ENCODE results near the gene CCND3. TPM values are rescaled to one million over a fixed set of nuclear protein-coding genes. Genes with fewer than 3 reads are reported as not detected.

The CCND3 gene
- total RNA-seq, 2 donors from 2014 or later = 131 to 170 TPM

DNA sequence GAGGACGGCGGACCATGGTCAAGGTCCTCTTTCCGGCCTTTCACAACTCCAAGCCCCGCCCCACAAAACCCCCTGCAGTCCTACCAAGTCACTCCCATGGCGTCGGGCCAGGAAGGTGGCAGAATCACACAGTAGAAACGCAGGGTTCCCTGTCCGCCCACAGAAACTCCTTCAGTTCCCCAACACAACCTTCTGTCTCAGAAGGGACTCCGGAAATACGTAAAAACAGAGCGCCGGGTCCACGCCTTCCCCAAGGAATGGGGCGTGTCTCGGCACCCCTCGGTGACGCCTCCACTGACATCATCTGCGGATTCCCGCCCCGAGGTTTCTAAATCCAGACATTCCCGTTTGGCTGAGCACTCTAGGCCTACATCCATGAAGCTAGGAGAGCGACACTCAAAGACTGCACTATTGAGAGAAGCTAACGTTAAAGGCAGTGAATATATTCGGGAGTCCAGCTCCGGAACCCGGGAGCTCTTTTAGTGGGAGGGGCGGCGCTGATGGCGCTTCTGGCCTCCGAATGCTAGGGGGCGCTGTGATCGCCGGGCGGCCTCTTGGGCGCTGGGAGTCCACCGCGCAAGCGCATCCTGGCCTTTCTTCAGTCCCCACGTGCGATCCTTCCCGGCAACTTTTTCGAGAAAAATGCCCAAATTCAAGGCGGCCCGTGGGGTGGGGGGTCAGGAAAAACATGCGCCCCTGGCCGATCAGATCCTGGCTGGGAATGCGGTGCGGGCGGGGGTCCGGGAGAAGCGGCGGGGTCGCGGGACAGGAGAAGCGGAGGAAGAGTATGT, 20.5 kb downstream of the CCND3 start, which contains the start of the genes BYSL and MED20:
Gene BYSL (plus strand): TSS at position 579 of the 791 bp plus-strand sequence. CDS start 64 bp downstream, at position 643.
Gene MED20 (minus strand): TSS at position 219 of the 791 bp plus-strand sequence. CDS start 121 bp downstream, at position 98.
- Histone ChIP-seq H3K4me1 (ENCODE audit: control insufficient read depth in 1 of 2, low read depth in 2 of 2) (peaks cover 22 to 43% of the 10 kb centered on the region in 2 donors), H3K9me3 (no peaks in the 10 kb centered on the region), H3K27me3 (replicated peaks; ENCODE audit: insufficient read depth) (no peaks in the 10 kb centered on the region), H3K4me3 (peak within 1 kb of the TSS; percentile 81), H3K27ac (peak within 1 kb of the TSS; percentile 91 to 99), H3K36me3 (no peaks in the 10 kb centered on the region)
- peak; percentile 95 for TF ChIP-seq CTCF (IDR thresholded peaks at IDR 0.05)
- DNase-seq (ENCODE audit: low spot score) = peak; percentile 86
- ATAC-seq (ENCODE audit: insufficient number of reproducible peaks, low FRiP score, low read depth) = peak; percentile 94

GRCh38 chr6:41917528-41917927, 24.1 kb downstream of the CCND3 start:
- TF ChIP-seq CTCF (IDR thresholded peaks at IDR 0.05) = no peak
- Histone ChIP-seq H3K27ac (no peak overlapping the region), H3K4me3 (no peak overlapping the region), H3K4me1 (ENCODE audit: control insufficient read depth in 1 of 2, low read depth in 2 of 2) (peaks cover 16 to 32% of the 10 kb centered on the region in 2 donors), H3K27me3 (replicated peaks; ENCODE audit: insufficient read depth) (no peaks in the 10 kb centered on the region), H3K9me3 (no peaks in the 10 kb centered on the region), H3K36me3 (peaks cover 13% of the 10 kb centered on the region)
- ATAC-seq (ENCODE audit: insufficient number of reproducible peaks, low FRiP score, low read depth) (no peak), DNase-seq (ENCODE audit: low spot score) (no peak)

DNA sequence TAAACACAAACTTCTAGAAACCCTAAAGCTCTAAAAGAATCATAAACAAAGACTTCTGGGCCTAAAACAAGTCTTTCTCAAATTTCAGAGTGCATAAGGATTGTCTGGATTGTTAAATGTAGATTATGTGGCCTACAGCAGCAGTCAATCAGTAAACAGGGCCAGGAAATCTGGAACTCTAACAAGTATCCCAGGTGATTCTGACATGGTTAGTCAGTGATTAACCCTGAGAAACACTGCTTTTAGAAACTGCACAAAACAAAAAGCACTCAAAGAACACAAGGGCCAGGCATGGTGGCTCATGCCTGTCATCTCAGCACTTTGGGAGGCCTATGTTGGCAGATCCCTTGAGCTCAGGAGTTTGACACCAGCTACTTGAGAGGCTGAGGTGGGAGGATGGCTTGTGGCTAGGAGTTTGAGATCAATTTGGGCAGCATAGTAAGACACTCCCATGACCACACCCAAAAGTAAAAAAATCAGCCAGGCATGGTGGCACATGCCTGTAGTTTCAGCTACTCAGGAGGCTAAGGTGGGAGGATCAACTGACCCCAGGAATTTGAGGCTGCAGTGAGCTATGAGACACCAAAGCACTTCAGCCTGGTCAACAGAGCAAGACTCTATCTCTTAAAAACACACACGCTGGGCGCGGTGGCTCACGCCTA, 26.6 kb downstream of the CCND3 start:
- no peak overlapping the region for H3K4me3 ChIP-seq
- ATAC-seq (ENCODE audit: insufficient number of reproducible peaks, low FRiP score, low read depth) (no peak), DNase-seq (ENCODE audit: low spot score) (no peak)
- H3K27ac ChIP-seq = no peak overlapping the region
- no peaks in the 10 kb centered on the region for H3K9me3 ChIP-seq
- H3K27me3 ChIP-seq (replicated peaks; ENCODE audit: insufficient read depth) = no peaks in the 10 kb centered on the region
- no peak for TF ChIP-seq CTCF (IDR thresholded peaks at IDR 0.05)
- peaks cover 6 to 19% of the 10 kb centered on the region in 2 donors for H3K4me1 ChIP-seq (ENCODE audit: control insufficient read depth in 1 of 2, low read depth in 2 of 2)
- peaks cover 15% of the 10 kb centered on the region for H3K36me3 ChIP-seq

DNA sequence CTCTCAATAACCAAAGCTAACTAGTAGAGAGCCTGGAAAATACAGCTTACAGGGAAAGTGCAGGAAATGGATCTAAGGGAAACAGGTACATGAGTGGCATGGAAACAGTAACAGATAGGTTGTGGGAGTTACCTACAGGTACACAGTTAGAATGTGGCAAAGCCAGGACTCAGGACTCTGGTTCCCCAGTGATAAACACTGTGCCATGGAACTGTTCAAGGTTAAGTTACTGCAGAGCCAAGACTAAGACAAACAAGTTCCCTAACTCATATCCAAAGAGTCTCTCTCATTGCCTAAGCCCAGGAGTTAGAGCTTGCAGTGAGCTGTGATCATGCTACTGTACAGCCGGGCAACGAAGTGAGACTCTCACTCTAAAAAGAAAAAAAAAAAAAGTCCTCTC, 27.3 kb downstream of the CCND3 start:
- no peak overlapping the region for H3K4me3 ChIP-seq
- no peak for TF ChIP-seq CTCF (IDR thresholded peaks at IDR 0.05)
- DNase-seq (ENCODE audit: low spot score) (no peak), ATAC-seq (ENCODE audit: insufficient number of reproducible peaks, low FRiP score, low read depth) (no peak)
- no peaks in the 10 kb centered on the region for H3K27me3 ChIP-seq (replicated peaks; ENCODE audit: insufficient read depth)
- H3K36me3 ChIP-seq = peaks cover 17% of the 10 kb centered on the region
- H3K27ac ChIP-seq = no peak overlapping the region
- peaks cover 0 to 13% of the 10 kb centered on the region in 2 donors for H3K4me1 ChIP-seq (ENCODE audit: control insufficient read depth in 1 of 2, low read depth in 2 of 2)
- no peaks in the 10 kb centered on the region for H3K9me3 ChIP-seq

DNA sequence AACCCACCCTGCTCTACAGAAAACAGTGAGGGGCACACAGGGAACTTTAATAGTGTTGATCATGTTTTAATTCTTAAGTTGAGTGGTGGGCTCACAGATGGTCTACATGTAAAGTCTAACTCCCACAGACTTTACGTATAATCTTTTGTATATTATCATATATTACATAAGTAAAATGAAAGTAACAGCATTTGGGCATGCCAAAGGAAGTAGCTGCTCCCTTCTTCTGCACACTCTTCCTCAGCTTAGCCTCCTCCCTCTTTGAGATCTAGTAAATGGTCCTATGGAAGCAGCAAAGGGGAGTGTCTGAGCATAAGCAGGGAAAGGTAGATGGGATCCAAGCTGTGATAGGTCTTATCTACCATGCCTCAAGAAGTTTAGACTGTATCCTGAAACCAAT, 31.9 kb downstream of the CCND3 start:
- no peak for ATAC-seq (ENCODE audit: insufficient number of reproducible peaks, low FRiP score, low read depth)
- peaks cover 43% of the 10 kb centered on the region for H3K36me3 ChIP-seq

More for the DNA sequence above, 31.9 kb downstream of the CCND3 start:
- no peak for DNase-seq (ENCODE audit: low spot score)
- H3K27ac ChIP-seq = no peak overlapping the region
- TF ChIP-seq CTCF (IDR thresholded peaks at IDR 0.05) = no peak
- no peaks in the 10 kb centered on the region for H3K4me1 ChIP-seq (ENCODE audit: control insufficient read depth in 1 of 2, low read depth in 2 of 2)
- H3K4me3 ChIP-seq = no peak overlapping the region
- H3K9me3 ChIP-seq = no peaks in the 10 kb centered on the region
- H3K27me3 ChIP-seq (replicated peaks; ENCODE audit: insufficient read depth) = no peaks in the 10 kb centered on the region
